ENCODE data around the gene FOXS1. TPM values are rescaled to one million over a fixed set of nuclear protein-coding genes. Genes with fewer than 3 reads are reported as not detected.
A peak's percentile ranks its signal among the peaks of the same experiment; 100 is the strongest.

The FOXS1 gene
- total and polyA plus RNA-seq, 7 donors, result 0.59 to 3.8 (median 0.87) TPM

DNA sequence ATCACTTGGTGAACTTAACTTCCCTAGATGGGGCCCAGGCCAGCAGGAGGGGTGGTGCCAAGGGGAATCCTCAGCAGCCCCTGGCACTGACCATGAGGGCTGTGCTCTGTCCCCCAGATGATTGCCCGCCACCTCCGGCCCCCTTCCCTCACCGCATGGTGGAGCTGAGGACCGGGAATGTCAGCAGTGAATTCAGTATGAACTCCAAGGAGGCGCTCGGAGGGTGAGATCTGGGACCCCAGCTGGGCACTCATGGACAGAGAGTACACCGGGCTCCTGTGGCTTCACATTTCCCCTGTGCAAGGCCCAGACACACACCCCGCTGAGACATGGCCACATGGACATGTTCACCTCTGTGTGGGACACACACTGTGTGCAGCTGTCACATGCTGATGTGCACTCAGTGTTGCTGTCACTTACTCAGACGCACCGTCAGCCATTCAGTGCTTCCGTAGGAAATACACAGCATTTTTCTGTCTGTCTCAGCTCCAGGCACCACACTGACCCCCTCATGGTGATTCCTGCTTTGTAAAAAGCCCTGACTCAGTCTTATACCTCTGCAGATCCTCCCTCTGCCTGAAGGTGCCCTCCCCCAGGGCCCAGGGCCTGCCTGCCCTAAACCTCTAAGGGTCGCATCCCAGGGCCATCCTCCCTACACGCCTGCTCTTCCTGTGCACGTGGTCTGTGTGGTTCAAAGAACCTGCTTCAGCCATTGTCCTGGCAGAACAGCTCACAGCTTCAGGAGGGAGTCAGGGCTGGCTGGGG, 21.9 kb downstream of the FOXS1 start:
- ATAC-seq, result no peak
- no peaks in the 10 kb centered on the region for H3K9me3 ChIP-seq
- H3K27me3 ChIP-seq (ENCODE audit: insufficient read depth in 3 of 3, low read length in 2 of 3), result no peaks in the 10 kb centered on the region
- DNase-seq, result peak in 1 of 2 donors; percentile 53
- H3K4me1 ChIP-seq, result peaks cover 41% of the 10 kb centered on the region
- H3K27ac ChIP-seq, result peak overlapping the region; percentile 50
- WGBS, 3 donors, result 38 to 60% (median 43%) methylated on average over 13 to 14 of the region's 14 CpGs
- intact Hi-C loops (cut with DNase I), result loop anchor here (2.0 to 10.0 kb wide), 6 partner anchors 96 to 269 kb away; partner anchors contain the start of gene PDRG1 (in 1 of the 2)
- H3K36me3 ChIP-seq (ENCODE audit: insufficient read depth in 1 of 2, low read depth in 1 of 2), result peaks cover 0 to 56% of the 10 kb centered on the region in 2 donors
- TF ChIP-seq, protein P1, sequence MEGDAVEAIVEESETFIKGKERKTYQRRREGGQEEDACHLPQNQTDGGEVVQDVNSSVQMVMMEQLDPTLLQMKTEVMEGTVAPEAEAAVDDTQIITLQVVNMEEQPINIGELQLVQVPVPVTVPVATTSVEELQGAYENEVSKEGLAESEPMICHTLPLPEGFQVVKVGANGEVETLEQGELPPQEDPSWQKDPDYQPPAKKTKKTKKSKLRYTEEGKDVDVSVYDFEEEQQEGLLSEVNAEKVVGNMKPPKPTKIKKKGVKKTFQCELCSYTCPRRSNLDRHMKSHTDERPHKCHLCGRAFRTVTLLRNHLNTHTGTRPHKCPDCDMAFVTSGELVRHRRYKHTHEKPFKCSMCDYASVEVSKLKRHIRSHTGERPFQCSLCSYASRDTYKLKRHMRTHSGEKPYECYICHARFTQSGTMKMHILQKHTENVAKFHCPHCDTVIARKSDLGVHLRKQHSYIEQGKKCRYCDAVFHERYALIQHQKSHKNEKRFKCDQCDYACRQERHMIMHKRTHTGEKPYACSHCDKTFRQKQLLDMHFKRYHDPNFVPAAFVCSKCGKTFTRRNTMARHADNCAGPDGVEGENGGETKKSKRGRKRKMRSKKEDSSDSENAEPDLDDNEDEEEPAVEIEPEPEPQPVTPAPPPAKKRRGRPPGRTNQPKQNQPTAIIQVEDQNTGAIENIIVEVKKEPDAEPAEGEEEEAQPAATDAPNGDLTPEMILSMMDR (IDR thresholded peaks at IDR 0.05), result no peak
- peak overlapping the region; percentile 45 for H3K4me3 ChIP-seq

DNA sequence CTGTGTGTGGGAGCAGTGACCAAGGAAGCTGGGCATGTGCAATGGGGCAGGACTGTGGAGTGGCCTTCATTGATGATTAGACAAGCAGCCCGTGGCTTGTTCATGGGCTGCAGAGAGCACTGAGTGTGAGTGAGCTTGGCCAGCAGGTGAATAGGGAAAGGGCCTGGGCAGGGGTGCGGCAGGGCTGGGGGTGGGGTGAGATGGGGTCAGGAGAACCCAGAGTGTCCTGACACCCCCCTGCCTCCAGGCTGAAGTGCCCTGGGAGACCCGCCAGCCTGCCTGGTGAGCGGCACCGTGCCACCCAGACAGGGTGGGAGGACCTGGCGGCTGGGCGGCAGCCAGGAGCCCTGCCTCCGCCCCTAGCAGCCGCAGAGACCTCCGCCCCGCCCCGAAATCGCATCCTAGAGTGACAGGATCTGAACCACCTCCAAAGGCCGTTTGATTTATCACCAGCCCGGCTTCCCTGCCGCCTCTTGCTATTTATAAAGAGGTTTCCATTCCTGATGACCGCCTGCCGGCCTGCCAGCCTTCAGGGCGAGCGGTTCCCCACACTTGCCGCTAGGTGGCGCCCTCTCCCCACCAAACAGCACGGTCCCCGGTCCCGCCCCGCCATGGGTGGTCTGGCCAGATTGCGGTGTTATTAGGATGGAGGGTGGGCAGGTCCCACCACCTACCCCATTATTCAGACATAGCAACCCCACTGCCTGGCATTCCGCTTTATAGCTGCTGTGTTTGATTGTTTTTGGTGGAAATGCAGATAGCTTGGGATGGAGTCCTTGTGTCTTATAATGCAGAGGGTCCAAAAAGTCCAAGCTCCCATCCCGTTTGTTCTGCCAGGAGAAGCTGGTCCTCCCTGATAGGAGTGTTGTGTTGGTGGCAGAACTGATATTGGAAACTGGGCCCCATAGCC, 22.7 kb downstream of the FOXS1 start:
- TF ChIP-seq, protein P1 (IDR thresholded peaks at IDR 0.05), result peak; percentile 100
- intact Hi-C loops (cut with DNase I), result loop anchor here (2.0 to 10.0 kb wide), 6 partner anchors 95 to 270 kb away; partner anchors contain the start of gene PDRG1 (in 1 of the 2)
- Histone ChIP-seq H3K4me3 (peak overlapping the region; percentile 78), H3K36me3 (ENCODE audit: insufficient read depth in 1 of 2, low read depth in 1 of 2) (peaks cover 0 to 47% of the 10 kb centered on the region in 2 donors), H3K4me1 (peaks cover 42% of the 10 kb centered on the region), H3K27ac (peak overlapping the region; percentile 80), H3K9me3 (no peaks in the 10 kb centered on the region), H3K27me3 (ENCODE audit: insufficient read depth in 3 of 3, low read length in 2 of 3) (no peaks in the 10 kb centered on the region)
- WGBS, 3 donors, result 2 to 7% (median 3%) methylated on average over 29 of the region's 29 CpGs
- ATAC-seq (peak; percentile 76 to 82 (median 79)), DNase-seq (peak; percentile 85 to 93)

DNA sequence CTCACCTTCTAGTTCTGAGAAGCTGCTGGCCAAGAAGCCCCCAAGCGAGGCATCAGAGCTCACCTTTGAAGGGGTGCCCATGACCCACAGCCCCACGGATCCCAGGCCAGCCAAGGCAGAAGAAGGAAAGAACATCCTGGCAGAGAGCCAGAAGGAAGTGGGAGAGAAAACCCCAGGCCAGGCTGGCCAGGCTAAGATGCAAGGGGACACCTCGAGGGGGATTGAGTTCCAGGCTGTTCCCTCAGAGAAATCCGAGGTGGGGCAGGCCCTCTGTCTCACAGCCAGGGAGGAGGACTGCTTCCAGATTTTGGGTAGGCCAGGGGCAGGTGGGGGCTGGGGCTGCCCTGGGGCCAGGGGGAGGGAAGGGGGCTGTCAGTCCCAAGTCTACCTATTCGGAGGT, 24.0 kb downstream of the FOXS1 start:
- H3K9me3 ChIP-seq, result no peaks in the 10 kb centered on the region
- peaks cover 0 to 34% of the 10 kb centered on the region in 2 donors for H3K36me3 ChIP-seq (ENCODE audit: insufficient read depth in 1 of 2, low read depth in 1 of 2)
- ATAC-seq (peak in 2 of 4 donors; percentile 18 to 28), DNase-seq (peak in 1 of 2 donors; percentile 61)
- peaks cover 41% of the 10 kb centered on the region for H3K4me1 ChIP-seq
- no peaks in the 10 kb centered on the region for H3K27me3 ChIP-seq (ENCODE audit: insufficient read depth in 3 of 3, low read length in 2 of 3)
- H3K27ac ChIP-seq, result peak overlapping the region; percentile 80
- TF ChIP-seq, protein P1 (IDR thresholded peaks at IDR 0.05), result no peak
- H3K4me3 ChIP-seq, result peak overlapping the region; percentile 78
- WGBS, 3 donors, result 14 to 29% (median 20%) methylated on average over 5 of the region's 5 CpGs
- intact Hi-C loops (cut with DNase I), result loop anchor here (5.0 to 10.0 kb wide), 5 partner anchors 94 to 271 kb away; partner anchors contain the start of gene PDRG1 (in 1 of the 2)

DNA sequence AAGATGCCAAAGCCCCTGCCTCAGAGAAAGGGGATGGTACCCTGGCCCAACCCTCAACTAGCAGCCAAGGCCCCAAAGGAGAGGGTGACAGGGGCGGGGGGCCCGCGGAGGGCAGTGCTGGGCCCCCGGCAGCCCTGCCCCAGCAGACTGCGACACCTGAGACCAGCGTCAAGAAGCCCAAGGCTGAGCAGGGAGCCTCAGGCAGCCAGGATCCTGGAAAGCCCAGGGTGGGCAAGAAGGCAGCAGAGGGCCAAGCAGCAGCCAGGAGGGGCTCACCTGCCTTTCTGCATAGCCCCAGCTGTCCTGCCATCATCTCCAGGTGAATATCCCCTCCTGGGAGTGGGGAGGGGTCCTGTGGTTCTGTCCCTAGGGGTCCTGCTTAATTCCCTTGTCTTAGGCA, 25.2 kb downstream of the FOXS1 start:
- Histone ChIP-seq H3K36me3 (ENCODE audit: insufficient read depth in 1 of 2, low read depth in 1 of 2) (peaks cover 0 to 22% of the 10 kb centered on the region in 2 donors), H3K9me3 (no peaks in the 10 kb centered on the region), H3K4me1 (peaks cover 44% of the 10 kb centered on the region), H3K4me3 (peak overlapping the region; percentile 78), H3K27ac (peak overlapping the region; percentile 80), H3K27me3 (ENCODE audit: insufficient read depth in 3 of 3, low read length in 2 of 3) (no peaks in the 10 kb centered on the region)
- intact Hi-C loops (cut with DNase I), result loop anchor here (5.0 to 10.0 kb wide), 5 partner anchors 93 to 272 kb away; partner anchors contain the start of gene PDRG1 (in 1 of the 2)
- TF ChIP-seq, protein P1 (IDR thresholded peaks at IDR 0.05), result no peak
- ATAC-seq (no peak), DNase-seq (no peak)
- WGBS, 3 donors, result 17 to 31% (median 21%) methylated on average over 6 of the region's 6 CpGs
